SK-N-SH treated with all-trans-retinoic acid at 6 μM for 48 hours (cell line): ENCODE data around the gene SNED1.

Source experiments
- BACH2 ChIP-seq: fragments of 250-450 bp; sonication (Bioruptor Pico); IDR thresholded peaks from 2 replicates; pipeline ENCODE4 v1.9.0; 2021; ENCODE audit warnings: mild to moderate bottlenecking, borderline replicate concordance
- TOX ChIP-seq: fragments of 250-450 bp; sonication (Bioruptor Pico); IDR thresholded peaks from 2 replicates; pipeline ENCODE4 v1.8.0; 2021; ENCODE audit warnings: mild to moderate bottlenecking, moderate library complexity, borderline replicate concordance
- TSHZ2 ChIP-seq: fragments of 250-450 bp; sonication (Bioruptor Pico); IDR thresholded peaks from 2 replicates; pipeline ENCODE4 v1.5.0; 2020; ENCODE audit warnings: mild to moderate bottlenecking, moderate library complexity
- TF ChIP-seq, protein P1 (sequence below): fragments of 250-450 bp; sonication (Bioruptor Pico); IDR thresholded peaks from 2 replicates; pipeline ENCODE4 v1.5.1; 2021; ENCODE audit warnings: mild to moderate bottlenecking, moderate library complexity

DNA sequence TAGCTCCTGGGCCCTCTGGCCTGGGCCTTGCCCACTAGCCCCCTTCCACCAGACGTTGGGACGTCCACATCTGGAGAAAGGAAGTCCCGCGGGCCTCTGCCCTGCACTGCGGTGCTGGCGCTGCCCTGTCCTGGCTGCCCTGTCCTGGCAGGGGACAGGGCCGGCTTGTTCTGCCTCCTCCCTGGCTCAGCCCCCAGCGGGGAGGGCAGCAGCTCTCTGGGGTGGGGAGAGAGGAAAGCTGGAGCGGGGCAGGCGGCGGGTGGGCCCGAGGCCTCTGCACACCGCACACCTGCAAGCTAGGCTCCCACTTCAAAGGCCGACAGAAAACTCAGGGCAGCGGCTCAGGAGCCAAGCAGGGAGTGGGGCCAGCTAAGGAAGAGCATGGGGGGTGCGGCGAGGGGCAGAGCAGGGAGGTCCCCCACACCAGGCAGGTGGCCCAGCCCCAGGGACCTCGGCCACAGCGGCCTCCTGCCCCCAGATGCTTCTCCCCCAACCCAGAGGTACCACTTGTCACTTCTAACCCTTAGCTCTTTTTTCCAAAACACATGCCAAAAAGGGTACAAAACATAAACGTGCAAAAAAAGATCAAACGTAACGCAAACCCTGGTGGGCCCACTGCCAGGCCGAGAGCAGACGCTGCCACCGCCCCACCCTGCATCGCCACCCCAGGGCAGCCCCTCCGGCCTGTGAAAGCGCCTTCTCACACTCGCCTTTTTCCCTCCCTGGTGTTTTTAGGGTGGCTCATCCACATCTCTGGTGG is 13.5 kb downstream of the SNED1 start:
- TF ChIP-seq, protein P1, sequence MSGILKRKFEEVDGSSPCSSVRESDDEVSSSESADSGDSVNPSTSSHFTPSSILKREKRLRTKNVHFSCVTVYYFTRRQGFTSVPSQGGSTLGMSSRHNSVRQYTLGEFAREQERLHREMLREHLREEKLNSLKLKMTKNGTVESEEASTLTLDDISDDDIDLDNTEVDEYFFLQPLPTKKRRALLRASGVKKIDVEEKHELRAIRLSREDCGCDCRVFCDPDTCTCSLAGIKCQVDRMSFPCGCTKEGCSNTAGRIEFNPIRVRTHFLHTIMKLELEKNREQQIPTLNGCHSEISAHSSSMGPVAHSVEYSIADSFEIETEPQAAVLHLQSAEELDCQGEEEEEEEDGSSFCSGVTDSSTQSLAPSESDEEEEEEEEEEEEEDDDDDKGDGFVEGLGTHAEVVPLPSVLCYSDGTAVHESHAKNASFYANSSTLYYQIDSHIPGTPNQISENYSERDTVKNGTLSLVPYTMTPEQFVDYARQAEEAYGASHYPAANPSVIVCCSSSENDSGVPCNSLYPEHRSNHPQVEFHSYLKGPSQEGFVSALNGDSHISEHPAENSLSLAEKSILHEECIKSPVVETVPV (CRISPR knock-in tag) = no peak
- TF ChIP-seq BACH2 (no peak), TOX (no peak), TSHZ2 (CRISPR knock-in tag) (no peak)
